Hematopoietic multipotent progenitor cell treated with erythropoietin and hydrocortisone succinate and interleukin-3 and kit ligand, for 6 days (in vitro differentiated cells): Measurements from ENCODE around the gene ERP29.
"Not testable (repeated sequence)": the region's sequence is repeated elsewhere in the genome, so short reads cannot be mapped to it uniquely, and the experiment has no call there.

Experiments used
- DNase-seq: peaks from one replicate; pipeline ENCODE4 v3.0.0-alpha.2; 2015

The ERP29 gene

GRCh38 chr12:112012775-112013600 is at the start of gene ERP29, which contains the start of gene TMEM116:
Gene ERP29 (plus strand): TSS chr12:112013426. CDS start chr12:112013466, 40 bp downstream.
Gene TMEM116 (minus strand): TSS chr12:112013165. CDS start chr12:112005270, 7,895 bp downstream.
- DNase-seq = peak; percentile 98

GRCh38 chr12:111964935-111965334 is 48.3 kb upstream of the ERP29 start:
- DNase-seq = no peak

- DNase-seq = peak; percentile 42
Measured at GRCh38 chr12:111971800-111972199, 41.4 kb upstream of the ERP29 start.

- no peak for DNase-seq
Measured at GRCh38 chr12:111975161-111975931, 37.9 kb upstream of the ERP29 start.

- no peak for DNase-seq
Measured at GRCh38 chr12:111976291-111976690, 36.9 kb upstream of the ERP29 start.

- DNase-seq = no peak
Measured at GRCh38 chr12:111976860-111977259, 36.4 kb upstream of the ERP29 start.

- peak; percentile 58 for DNase-seq
Measured at GRCh38 chr12:111978545-111978944, 34.7 kb upstream of the ERP29 start.

GRCh38 chr12:111980598-111980997 is 32.6 kb upstream of the ERP29 start:
- no peak for DNase-seq

- no peak for DNase-seq
Measured at GRCh38 chr12:111981987-111982386, 31.2 kb upstream of the ERP29 start.

- no peak for DNase-seq
Measured at GRCh38 chr12:111984820-111985219, 28.4 kb upstream of the ERP29 start.

- no peak for DNase-seq
Measured at GRCh38 chr12:111991535-111991934, 21.7 kb upstream of the ERP29 start.

GRCh38 chr12:111991946-111992345 is 21.3 kb upstream of the ERP29 start:
- peak; percentile 30 for DNase-seq

- DNase-seq = no peak
Measured at GRCh38 chr12:111992464-111992863, 20.8 kb upstream of the ERP29 start.

GRCh38 chr12:111993292-111994150 is 19.7 kb upstream of the ERP29 start:
- DNase-seq = peak; percentile 32

- peak; percentile 90 for DNase-seq
Measured at GRCh38 chr12:111994211-111995111, 18.8 kb upstream of the ERP29 start.

- DNase-seq = no peak
Measured at GRCh38 chr12:111995782-111996480, 17.3 kb upstream of the ERP29 start.

- no peak for DNase-seq
Measured at GRCh38 chr12:111997300-111997699, 15.9 kb upstream of the ERP29 start.

GRCh38 chr12:111998015-111998414 is 15.2 kb upstream of the ERP29 start:
- no peak for DNase-seq

- not testable (repeated sequence) for DNase-seq
Measured at GRCh38 chr12:111999129-111999528, 14.1 kb upstream of the ERP29 start.

GRCh38 chr12:112000820-112001219 is 12.4 kb upstream of the ERP29 start:
- DNase-seq = no peak

GRCh38 chr12:112001576-112001975 is 11.7 kb upstream of the ERP29 start:
- DNase-seq = no peak
